CD4-positive, alpha-beta memory T cell (primary cell): ENCODE data around the gene TBX21. TPM values are rescaled to one million over a fixed set of nuclear protein-coding genes. Genes with fewer than 3 reads are reported as not detected.

ENCODE experiments used
- CTCF ChIA-PET: fragments of 350-600 bp; sonication (Branson Sonifier 250); formaldehyde crosslinking; loops from one replicate; lab custom pipeline; 2021; ENCODE audit warnings: inconsistent platforms; ENCODE audit not compliant: partially characterized antibody; lab: Charles Lee
- POLR2A ChIA-PET: fragments of 350-600 bp; sonication (Branson Sonifier 250); formaldehyde crosslinking; loops from one replicate; lab custom pipeline; 2021; ENCODE audit not compliant: partially characterized antibody; lab: Charles Lee
- DNase-seq, 5 donors: peaks; one replicate each; pipeline versions ENCODE4 v3.0.0 to v3.0.0-alpha.2; 2020 to 2022; ENCODE audit warnings: mixed read lengths in 1 of 5
- H3K27ac ChIP-seq: one replicate; pipeline ENCODE4 v1.7.0; 2013; ENCODE audit warnings: low read depth, low read length
- H3K27me3 ChIP-seq: 2 replicates; pipeline ENCODE4 v1.7.0; 2013; ENCODE audit warnings: mild to moderate bottlenecking, low read length, moderate library complexity; ENCODE audit not compliant: insufficient read depth
- H3K36me3 ChIP-seq: 2 replicates; pipeline ENCODE4 v1.7.0; 2013; ENCODE audit warnings: mild to moderate bottlenecking, low read length, moderate library complexity; ENCODE audit not compliant: insufficient read depth
- H3K4me1 ChIP-seq: 2 replicates; pipeline ENCODE4 v1.7.0; 2013; ENCODE audit warnings: mild to moderate bottlenecking, low read length, moderate library complexity; ENCODE audit not compliant: insufficient read depth
- H3K4me3 ChIP-seq, 2 donors: one replicate each; pipeline ENCODE4 v1.7.0; 2013; ENCODE audit warnings: low read length in 2 of 2, mild to moderate bottlenecking in 1 of 2
- H3K9me3 ChIP-seq, 2 donors: one replicate each; pipeline ENCODE4 v1.7.0; 2013; ENCODE audit warnings: low read length in 2 of 2, control low read depth in 1 of 2; ENCODE audit not compliant: control insufficient read depth in 1 of 2
- H3K27ac Mint-ChIP-seq, 7 donors: one replicate each; pipeline ENCODE4 v1.8.0; 2020 to 2021; ENCODE audit warnings: mixed read lengths in 7 of 7, mild to moderate bottlenecking in 6 of 7, inconsistent platforms in 3 of 7, moderate library complexity in 3 of 7
- H3K27me3 Mint-ChIP-seq, 2 donors: one replicate each; pipeline ENCODE4 v1.8.0; 2020 to 2021; ENCODE audit warnings: mixed read lengths in 2 of 2
- H3K36me3 Mint-ChIP-seq, 2 donors: one replicate each; pipeline ENCODE4 v1.8.0; 2020 to 2021; ENCODE audit warnings: mixed read lengths in 2 of 2, inconsistent platforms in 1 of 2, mild to moderate bottlenecking in 1 of 2
- H3K4me1 Mint-ChIP-seq, 4 donors: one replicate each; pipeline ENCODE4 v1.8.0; 2020 to 2021; ENCODE audit warnings: mixed read lengths in 4 of 4, mild to moderate bottlenecking in 1 of 4
- H3K4me3 Mint-ChIP-seq, 8 donors: one replicate each; pipeline ENCODE4 v1.8.0; 2020 to 2021; ENCODE audit warnings: mixed read lengths in 8 of 8, mild to moderate bottlenecking in 7 of 8, moderate library complexity in 6 of 8, inconsistent platforms in 3 of 8
- H3K9me3 Mint-ChIP-seq, 8 donors: one replicate each; pipeline ENCODE4 v1.8.0; 2020 to 2021; ENCODE audit warnings: mixed read lengths in 8 of 8, mild to moderate bottlenecking in 5 of 8, inconsistent platforms in 3 of 8, moderate library complexity in 1 of 8
- intact Hi-C: fragments of 100-400 bp; cut with micrococcal nuclease; formaldehyde crosslinking; loops from one replicate; pipeline ENCODE4 v1.15.1; 2023
- polyA plus RNA-seq, 2 donors: library from polyadenylated mRNA; unstranded; fragments of 300-500 nt; fragmentation: Illumina TruSeq; gene quantifications; one replicate each; pipeline ENCODE4 v1.2.3, GENCODE V29; 2021
- total RNA-seq, 2 experiments: library from RNA; stranded (reverse); gene quantifications; one replicate each; pipeline ENCODE4 v1.2.3, GENCODE V29; 2021

Gene TBX21
- total and polyA plus RNA-seq, 4 experiments from 2014 or later = 6.8 to 17.9 (median 13.6) TPM

DNA sequence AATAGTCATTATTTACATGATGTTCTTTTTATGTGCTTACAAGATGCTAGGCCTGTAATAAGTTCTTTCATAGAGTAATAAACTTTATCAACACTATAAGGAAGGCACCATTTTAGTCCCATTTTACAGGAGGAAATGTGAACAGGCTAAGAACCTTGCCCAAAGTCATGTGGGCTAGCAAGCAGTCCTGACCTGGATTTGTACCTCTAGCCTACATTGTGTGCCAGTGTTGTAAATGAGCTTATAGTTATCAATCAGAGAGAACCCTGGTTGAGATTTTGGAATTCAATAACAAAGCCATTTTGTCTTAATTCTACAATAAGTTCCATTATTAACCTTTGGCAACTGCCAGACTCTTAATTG, 45.7 kb upstream of the TBX21 start:
- ChIA-PET POLR2A (interaction anchor here (1.0 to 1.7 kb wide), 2 partner anchors 19 to 49 kb away, joined by 3 to 7 read pairs; no protein-coding TSS in a partner anchor), CTCF (interaction anchor here (1.4 to 2.3 kb wide), 5 partner anchors 10 to 45 kb away, joined by 4 to 9 read pairs (median 7); partner anchors contain the start of gene TBX21)
- H3K36me3 Mint-ChIP-seq = peaks cover 11 to 38% of the 10 kb centered on the region in 2 donors
- H3K4me3 Mint-ChIP-seq = no peak overlapping the region
- Histone ChIP-seq H3K27me3 (no peaks in the 10 kb centered on the region), H3K36me3 (peaks cover 15% of the 10 kb centered on the region), H3K9me3 (no peaks in the 10 kb centered on the region), H3K4me1 (peaks cover 4% of the 10 kb centered on the region), H3K27ac (no peak overlapping the region), H3K4me3 (no peak overlapping the region)
- no peaks in the 10 kb centered on the region for H3K9me3 Mint-ChIP-seq
- H3K4me1 Mint-ChIP-seq = peaks cover 0 to 21% (median 9%) of the 10 kb centered on the region in 4 donors
- peak overlapping the region in 3 of 7 donors; percentile 6 to 37 (median 7) for H3K27ac Mint-ChIP-seq
- intact Hi-C loops = no loop called here
- no peaks in the 10 kb centered on the region for H3K27me3 Mint-ChIP-seq
- DNase-seq = no peak

DNA sequence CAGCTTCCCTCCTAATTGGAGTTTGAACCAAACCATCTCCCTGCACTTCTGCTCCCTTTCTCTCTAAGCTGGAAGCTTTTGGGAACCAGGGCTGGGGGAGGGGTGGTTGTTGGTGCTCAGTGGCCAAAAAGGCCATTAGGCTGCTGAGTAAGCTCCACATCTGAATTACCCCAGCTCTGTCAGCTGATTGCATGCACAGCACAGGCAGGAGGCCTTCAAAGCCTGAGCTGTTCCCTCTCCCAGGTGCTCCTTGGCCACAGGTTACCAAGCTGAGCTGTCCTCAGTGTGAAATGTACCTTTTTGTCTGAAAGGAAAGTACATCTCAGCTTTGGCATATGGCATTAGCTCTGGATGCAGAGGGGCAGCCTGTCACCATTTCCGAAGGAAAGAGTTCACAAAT, 45.3 kb upstream of the TBX21 start:
- Histone ChIP-seq H3K4me1 (peaks cover 9% of the 10 kb centered on the region), H3K27me3 (no peaks in the 10 kb centered on the region), H3K27ac (no peak overlapping the region), H3K36me3 (peaks cover 10% of the 10 kb centered on the region), H3K9me3 (no peaks in the 10 kb centered on the region), H3K4me3 (no peak overlapping the region)
- Mint-ChIP-seq H3K36me3 (peaks cover 9 to 34% of the 10 kb centered on the region in 2 donors), H3K27ac (no peak overlapping the region), H3K4me3 (no peak overlapping the region), H3K9me3 (no peaks in the 10 kb centered on the region), H3K27me3 (no peaks in the 10 kb centered on the region), H3K4me1 (peaks cover 2 to 26% (median 13%) of the 10 kb centered on the region in 4 donors)
- ChIA-PET CTCF (interaction anchor here (1.4 to 2.3 kb wide), 5 partner anchors 10 to 45 kb away, joined by 4 to 9 read pairs (median 7); partner anchors contain the start of gene TBX21), POLR2A (interaction anchor here (1.1 to 1.7 kb wide), 2 partner anchors 39 to 48 kb away, joined by 4 to 7 read pairs; no protein-coding TSS in a partner anchor)
- intact Hi-C loops = no loop called here
- DNase-seq = no peak

DNA sequence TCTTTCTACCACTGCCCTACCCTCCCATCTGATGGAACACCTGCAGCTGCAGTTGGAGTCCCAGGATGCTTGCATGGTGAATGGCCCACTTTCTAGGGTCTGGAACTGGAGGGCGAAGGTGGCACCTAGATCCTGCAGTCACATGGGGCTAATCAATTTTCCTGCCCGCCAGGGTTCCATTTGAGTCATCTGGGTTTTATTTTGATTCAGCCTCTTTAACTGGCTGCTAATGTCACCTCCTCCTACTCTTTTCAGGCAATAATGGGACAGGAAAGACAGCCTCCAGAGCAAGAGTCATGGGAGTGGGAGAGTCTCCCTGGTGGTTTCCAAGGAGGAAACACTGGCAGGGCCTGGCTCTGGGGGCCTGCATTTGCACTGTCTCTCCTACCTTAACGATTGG, 42.9 kb upstream of the TBX21 start:
- Histone ChIP-seq H3K27ac (no peak overlapping the region), H3K9me3 (no peaks in the 10 kb centered on the region), H3K4me1 (peaks cover 19% of the 10 kb centered on the region), H3K4me3 (no peak overlapping the region), H3K36me3 (peaks cover 4% of the 10 kb centered on the region), H3K27me3 (no peaks in the 10 kb centered on the region)
- POLR2A ChIA-PET = interaction anchor here (1.5 kb wide), 1 partner anchor 12 kb away, joined by 4 read pairs; no protein-coding TSS in a partner anchor
- Mint-ChIP-seq H3K9me3 (no peaks in the 10 kb centered on the region), H3K27me3 (no peaks in the 10 kb centered on the region), H3K36me3 (peaks cover 5 to 14% of the 10 kb centered on the region in 2 donors), H3K4me1 (peaks cover 11 to 38% (median 19%) of the 10 kb centered on the region in 4 donors), H3K4me3 (no peak overlapping the region), H3K27ac (peak overlapping the region in 1 of 7 donors; percentile 52)
- CTCF ChIA-PET = interaction anchor here (1.6 kb wide), 1 partner anchor 9 kb away, joined by 7 read pairs; no protein-coding TSS in a partner anchor
- intact Hi-C loops = no loop called here
- DNase-seq = no peak

DNA sequence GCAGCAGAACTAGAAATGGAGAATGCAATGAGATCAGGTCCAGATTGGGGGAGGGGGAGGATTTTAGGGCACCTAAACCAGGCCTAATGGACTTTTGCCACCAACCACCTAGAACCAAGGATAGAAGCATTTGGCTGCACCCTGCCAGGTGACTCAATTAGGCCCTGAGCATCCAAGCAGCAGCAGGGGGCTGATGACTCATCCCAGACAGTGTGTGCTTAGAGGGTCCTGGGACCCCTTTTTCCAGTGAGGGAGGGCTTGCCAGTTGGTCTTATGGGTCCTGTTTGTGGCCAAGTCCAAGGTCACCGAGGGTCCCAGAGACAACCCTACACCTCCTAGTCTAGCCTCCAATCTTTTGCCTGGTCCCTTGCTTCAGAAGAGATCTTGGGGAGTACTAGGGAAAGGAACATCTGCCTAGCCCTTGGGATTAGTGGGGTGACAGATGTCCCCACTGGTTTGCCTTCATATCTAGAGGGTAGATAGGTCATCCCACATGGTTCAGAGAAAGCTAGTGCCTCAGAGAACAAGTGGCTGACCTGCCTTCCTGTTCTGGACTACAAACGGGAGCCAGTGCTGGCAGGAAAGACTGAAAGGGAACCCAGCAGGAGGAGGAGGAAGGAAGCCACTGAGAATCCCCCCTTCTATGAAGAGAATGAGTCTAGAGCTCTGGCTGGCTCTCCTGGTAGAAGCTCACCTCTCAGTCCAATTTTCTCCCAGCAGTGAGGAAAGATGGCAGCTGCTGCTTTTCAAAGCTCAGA, 40.7 kb upstream of the TBX21 start:
- peak overlapping the region; percentile 57 to 94 (median 90) for H3K4me3 Mint-ChIP-seq
- POLR2A ChIA-PET = interaction anchor here (0.8 to 3.7 kb wide), 7 partner anchors 9 to 44 kb away, joined by 3 to 34 read pairs (median 7); partner anchors contain the start of genes KPNB1 and TBX21
- no peaks in the 10 kb centered on the region for H3K27me3 Mint-ChIP-seq
- intact Hi-C loops = no loop called here
- H3K9me3 Mint-ChIP-seq = no peaks in the 10 kb centered on the region
- peaks cover 0 to 2% of the 10 kb centered on the region in 2 donors for H3K36me3 Mint-ChIP-seq
- no peak for DNase-seq
- Histone ChIP-seq H3K4me1 (peaks cover 27% of the 10 kb centered on the region), H3K36me3 (no peaks in the 10 kb centered on the region), H3K9me3 (no peaks in the 10 kb centered on the region), H3K27ac (no peak overlapping the region), H3K4me3 (no peak overlapping the region), H3K27me3 (no peaks in the 10 kb centered on the region)
- H3K27ac Mint-ChIP-seq = peak overlapping the region in 4 of 7 donors; percentile 3 to 87 (median 86)
- CTCF ChIA-PET = interaction anchor here (1.0 to 7.7 kb wide), 7 partner anchors 8 to 49 kb away, joined by 3 to 62 read pairs (median 5); partner anchors contain the start of gene TBX21
- H3K4me1 Mint-ChIP-seq = peaks cover 12 to 40% (median 24%) of the 10 kb centered on the region in 4 donors

DNA sequence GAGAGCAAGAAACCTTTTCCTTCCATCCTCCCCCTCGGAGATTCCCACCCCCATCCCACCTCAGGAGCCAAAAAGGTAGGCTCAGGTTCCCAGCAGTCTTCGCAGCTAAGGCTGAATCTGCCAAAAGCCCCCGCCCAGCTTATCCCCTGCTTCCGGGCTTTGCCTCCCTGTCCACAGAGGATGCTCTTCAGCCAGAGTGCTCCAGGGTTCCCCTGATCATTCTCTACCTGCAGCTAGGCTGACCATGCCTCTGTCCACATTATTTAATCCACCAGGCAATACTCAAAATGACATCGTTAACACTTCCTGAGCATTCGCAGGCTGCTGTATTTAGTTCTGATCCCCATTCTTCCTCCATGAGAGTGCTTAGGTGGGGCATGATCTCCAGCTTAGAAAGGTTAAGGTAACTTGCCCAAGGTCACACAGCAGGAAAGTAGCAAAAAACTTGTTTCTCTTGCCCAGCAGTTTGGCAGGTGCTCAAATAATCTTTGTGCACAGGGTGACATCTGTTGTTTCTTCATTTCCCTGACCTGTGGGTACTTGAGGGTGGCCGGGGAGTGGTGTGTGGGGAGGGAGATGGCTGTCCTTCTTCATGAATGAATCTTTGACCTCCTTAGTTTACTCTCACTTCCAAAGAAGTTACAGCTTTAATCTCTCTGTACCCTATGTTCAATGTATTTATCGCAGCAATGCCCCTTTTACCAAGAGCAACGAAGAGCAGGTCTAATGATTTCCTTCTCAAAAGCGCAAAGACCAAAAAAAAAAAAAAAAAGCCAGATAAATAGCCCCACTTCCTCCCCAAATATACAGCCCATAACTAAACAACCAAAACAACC, 39.9 kb upstream of the TBX21 start:
- no peak for DNase-seq
- peaks cover 27% of the 10 kb centered on the region for H3K4me1 ChIP-seq
- Mint-ChIP-seq H3K9me3 (no peaks in the 10 kb centered on the region), H3K27ac (peak overlapping the region; percentile 85 to 93 (median 87)), H3K36me3 (peaks cover 0 to 2% of the 10 kb centered on the region in 2 donors), H3K27me3 (no peaks in the 10 kb centered on the region), H3K4me1 (peaks cover 12 to 43% (median 26%) of the 10 kb centered on the region in 4 donors), H3K4me3 (peak overlapping the region; percentile 85 to 95 (median 92))
- peak overlapping the region in 1 of 2 donors; percentile 32 for H3K4me3 ChIP-seq
- no peaks in the 10 kb centered on the region for H3K27me3 ChIP-seq
- H3K27ac ChIP-seq = peak overlapping the region; percentile 13
- no peaks in the 10 kb centered on the region for H3K9me3 ChIP-seq
- intact Hi-C loops = no loop called here
- ChIA-PET CTCF (interaction anchor here (0.6 to 7.7 kb wide), 8 partner anchors 9 to 106 kb away, joined by 3 to 62 read pairs (median 4); partner anchors contain the start of gene TBX21), POLR2A (interaction anchor here (0.5 to 3.7 kb wide), 13 partner anchors 10 to 202 kb away, joined by 3 to 34 read pairs (median 6); partner anchors contain the start of genes KPNB1 and TBX21)
- H3K36me3 ChIP-seq = no peaks in the 10 kb centered on the region

DNA sequence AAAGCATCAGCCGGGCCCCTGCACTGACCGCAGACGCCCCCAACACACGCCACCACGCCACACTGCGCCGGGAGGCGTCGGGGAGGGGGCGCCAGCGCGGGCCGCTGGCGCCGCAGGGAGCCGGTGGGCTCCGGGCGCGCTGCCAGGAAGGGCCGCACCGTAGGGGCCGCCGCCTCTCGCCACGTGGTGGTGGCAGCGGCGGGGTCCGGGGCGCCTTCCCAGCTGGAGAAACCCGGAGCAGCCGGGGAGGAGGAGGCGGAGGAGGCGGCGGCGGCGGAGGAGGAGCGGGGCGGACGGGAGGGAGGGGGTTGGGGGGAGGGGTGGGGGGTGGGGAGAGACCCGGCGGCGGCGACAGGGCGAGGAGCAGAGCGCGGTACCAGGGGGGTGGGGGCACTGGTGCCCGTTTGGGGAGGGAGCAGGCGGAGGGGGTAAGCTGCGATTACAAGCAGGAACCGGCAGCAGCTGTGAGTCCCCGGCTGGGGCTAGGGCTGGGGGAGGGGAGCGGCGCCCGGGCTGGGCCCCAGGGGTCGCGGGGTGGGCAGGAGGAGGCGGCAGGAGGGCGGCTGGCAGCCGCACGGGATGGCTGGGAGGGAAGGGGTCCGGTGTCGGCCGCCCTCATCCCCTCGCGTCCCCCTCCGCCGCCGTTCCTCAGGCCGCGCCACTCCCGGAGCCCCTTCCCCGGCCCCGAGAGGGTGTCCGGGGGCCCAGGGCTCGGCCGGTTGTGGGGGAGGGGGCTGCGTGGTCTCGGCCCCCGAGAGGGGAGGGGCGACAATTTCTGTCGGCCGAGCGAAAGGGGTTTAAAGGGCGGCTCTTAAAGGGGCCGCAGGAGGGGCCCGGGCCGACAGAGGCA, 39.1 kb upstream of the TBX21 start, which contains the start of gene TBKBP1:
Gene TBKBP1, plus strand, starts transcription at position 431 of the 850 bp plus-strand sequence. CDS start 1,952 bp downstream, outside the sequence.
- Histone ChIP-seq H3K36me3 (no peaks in the 10 kb centered on the region), H3K27me3 (no peaks in the 10 kb centered on the region), H3K4me3 (peak within 1 kb of the TSS; percentile 29 to 52), H3K27ac (peak within 1 kb of the TSS; percentile 39), H3K4me1 (peaks cover 29% of the 10 kb centered on the region), H3K9me3 (no peaks in the 10 kb centered on the region)
- intact Hi-C loops = no loop called here
- POLR2A ChIA-PET = interaction anchor here (0.6 to 3.7 kb wide), 15 partner anchors 9 to 759 kb away, joined by 3 to 34 read pairs (median 5); partner anchors contain the start of genes KPNB1 and TBX21
- CTCF ChIA-PET = interaction anchor here (0.7 to 7.7 kb wide), 6 partner anchors 16 to 105 kb away, joined by 3 to 62 read pairs (median 6); partner anchors contain the start of gene TBX21
- Mint-ChIP-seq H3K4me3 (peak within 1 kb of the TSS; percentile 89 to 95 (median 93)), H3K36me3 (peaks cover 0 to 4% of the 10 kb centered on the region in 2 donors), H3K9me3 (no peaks in the 10 kb centered on the region), H3K27me3 (no peaks in the 10 kb centered on the region), H3K27ac (peak within 1 kb of the TSS; percentile 85 to 94 (median 87)), H3K4me1 (peaks cover 12 to 50% (median 27%) of the 10 kb centered on the region in 4 donors)
- peak; percentile 41 to 79 (median 51) for DNase-seq
